NCI-H524 treated with DMSO at 0.1 percent for 48 hours (cell line): Measurements from ENCODE around the gene EIF4E1B.
"Not testable (repeated sequence)": the region's sequence is repeated elsewhere in the genome, so short reads cannot be mapped to it uniquely, and the experiment has no call there.

Experiments
- DNase-seq: peaks from one replicate; lab custom pipeline; 2025; lab: John Stamatoyannopoulos, UW

EIF4E1B gene

GRCh38 chr5:176629853-176630680 is at the start of gene EIF4E1B, which contains the start of gene SNCB:
TSS of gene EIF4E1B (plus strand) at chr5:176630675. CDS start at chr5:176642788, 12,113 bp downstream.
TSS of gene SNCB (minus strand) at chr5:176630534. CDS start at chr5:176629654, 880 bp downstream.
- DNase-seq: no peak

GRCh38 chr5:176581361-176581760 is 49.1 kb upstream of the EIF4E1B start:
- no peak for DNase-seq

GRCh38 chr5:176583076-176583475 is 47.4 kb upstream of the EIF4E1B start:
- no peak for DNase-seq

GRCh38 chr5:176587398-176587797 is 43.1 kb upstream of the EIF4E1B start:
- DNase-seq: no peak

GRCh38 chr5:176588297-176588696 is 42.2 kb upstream of the EIF4E1B start:
- no peak for DNase-seq

- no peak for DNase-seq
These were observed 41.3 kb upstream of the EIF4E1B start for GRCh38 chr5:176589039-176589769.

- DNase-seq: no peak
These were observed 40.3 kb upstream of the EIF4E1B start for GRCh38 chr5:176590035-176590717.

GRCh38 chr5:176591667-176592066 is 38.8 kb upstream of the EIF4E1B start:
- DNase-seq: not testable (repeated sequence)

- no peak for DNase-seq
These were observed 37.9 kb upstream of the EIF4E1B start for GRCh38 chr5:176592573-176592972.

GRCh38 chr5:176593273-176593869 is 37.1 kb upstream of the EIF4E1B start:
- DNase-seq: no peak

GRCh38 chr5:176594554-176594953 is 35.9 kb upstream of the EIF4E1B start:
- DNase-seq: no peak

GRCh38 chr5:176595386-176595943 is 35.0 kb upstream of the EIF4E1B start:
- DNase-seq: no peak

- DNase-seq: no peak
These were observed 34.3 kb upstream of the EIF4E1B start for GRCh38 chr5:176596069-176596644.

GRCh38 chr5:176596689-176597416 is 33.6 kb upstream of the EIF4E1B start:
- DNase-seq: no peak

GRCh38 chr5:176597417-176598389 is 32.8 kb upstream of the EIF4E1B start:
- no peak for DNase-seq

GRCh38 chr5:176599749-176600430 is 30.6 kb upstream of the EIF4E1B start:
- peak; percentile 64 for DNase-seq

GRCh38 chr5:176601901-176602482 is 28.5 kb upstream of the EIF4E1B start:
- no peak for DNase-seq

- DNase-seq: no peak
These were observed 27.4 kb upstream of the EIF4E1B start for GRCh38 chr5:176603091-176603490.
